K562 (cell line): Measurements from ENCODE around the gene TMX4.

Source experiments
- CBX8 ChIP-seq: fragments of 200-600 bp; sonication (generic); IDR thresholded peaks from 2 replicates; pipeline ENCODE4 v1.6.1; 2012; ENCODE audit warnings: borderline replicate concordance, mixed run types, low read depth, mild to moderate bottlenecking, moderate library complexity, mixed read lengths, low read length, control low read depth, inconsistent platforms; ENCODE audit not compliant: poor library complexity, severe bottlenecking; ENCODE audit errors: extremely low read depth
- CTCF ChIP-seq, 3 experiments: IDR thresholded peaks in 2 of 3; conservative IDR thresholded peaks in 1 of 3; 2 replicates each; pipeline ENCODE4 v1.5.1; 2011 to 2012; ENCODE audit warnings: low read length in 3 of 3, mild to moderate bottlenecking in 3 of 3, control low read depth in 2 of 3, improper control_type of control experiment in 1 of 3, inconsistent platforms in 1 of 3, low read depth in 1 of 3, mixed read lengths in 1 of 3, moderate library complexity in 1 of 3; ENCODE audit not compliant: insufficient read depth in 2 of 3
- EP300 ChIP-seq: IDR thresholded peaks from 2 replicates; pipeline ENCODE4 v1.6.1; 2012; ENCODE audit warnings: low read length, improper control_type of control experiment
- GTF3C2 ChIP-seq: IDR thresholded peaks from 3 replicates; pipeline ENCODE4 v1.6.1; 2011; ENCODE audit warnings: borderline replicate concordance, mild to moderate bottlenecking, moderate library complexity; ENCODE audit not compliant: insufficient read length; ENCODE audit errors: extremely low read depth
- NFIC ChIP-seq: fragments of 450-650 bp; IDR thresholded peaks from 2 replicates; pipeline ENCODE4 v1.6.1; 2017; ENCODE audit warnings: mild to moderate bottlenecking, inconsistent platforms
- PHF8 ChIP-seq: fragments of 200-600 bp; sonication (generic); IDR thresholded peaks from 2 replicates; pipeline ENCODE4 v1.6.1; 2012; ENCODE audit warnings: mixed run types, mild to moderate bottlenecking, inconsistent platforms, low read length, moderate library complexity, borderline replicate concordance
- POLR2AphosphoS5 ChIP-seq: IDR thresholded peaks from 2 replicates; pipeline ENCODE4 v1.6.1; 2011; ENCODE audit warnings: mild to moderate bottlenecking, low read depth, low read length, moderate library complexity; ENCODE audit not compliant: control insufficient read depth, insufficient read depth
- YY1 ChIP-seq, 3 experiments: IDR thresholded peaks; 2 replicates each; pipeline ENCODE4 v1.6.1; 2011; ENCODE audit warnings: low read length in 2 of 3, mild to moderate bottlenecking in 2 of 3, moderate library complexity in 2 of 3, borderline replicate concordance in 1 of 3, control low read depth in 1 of 3, low read depth in 1 of 3; ENCODE audit not compliant: insufficient read depth in 3 of 3, insufficient replicate concordance in 2 of 3, control insufficient read depth in 1 of 3, insufficient read length in 1 of 3; ENCODE audit errors: extremely low read depth in 1 of 3
- ZBTB11 ChIP-seq, 3 experiments: fragments of 200-800 bp in 1 of 3; fragments of 250-450 bp in 1 of 3; fragments of 450-650 bp in 1 of 3; sonication (Bioruptor Pico) in 1 of 3; sonication (Bioruptor generic) in 1 of 3; formaldehyde crosslinking in 1 of 3; IDR thresholded peaks; 2 replicates each; pipeline versions ENCODE4 v1.6.1 to v1.8.0; 2016 to 2022; ENCODE audit warnings: mild to moderate bottlenecking in 2 of 3, missing genetic modification characterization in 2 of 3, missing compliant biosample characterization in 1 of 3, moderate library complexity in 1 of 3
- ZNF121 ChIP-seq: sonication (generic); formaldehyde crosslinking; conservative IDR thresholded peaks from 2 replicates; pipeline ENCODE4 v1.8.0; 2022; ENCODE audit warnings: missing genetic modification reagents
- ZNF311 ChIP-seq: fragments of 250-450 bp; sonication (Bioruptor Pico); IDR thresholded peaks from 2 replicates; pipeline ENCODE4 v1.4.0; 2020; ENCODE audit warnings: mild to moderate bottlenecking, moderate library complexity
- ZNF589 ChIP-seq: fragments of 200-800 bp; sonication (Bioruptor generic); IDR thresholded peaks from 2 replicates; pipeline ENCODE4 v1.6.1; 2016; ENCODE audit warnings: low read depth, missing genetic modification characterization, missing compliant biosample characterization

- TF ChIP-seq CBX8 = no peak
- TF ChIP-seq EP300 = no peak
- TF ChIP-seq ZBTB11 (CRISPR knock-in tag; IDR thresholded peaks at IDR 0.05) = no peak
- no peak for TF ChIP-seq CTCF (IDR thresholded peaks at IDR 0.05 in 2 of 3, conservative IDR thresholded peaks at IDR 0.05 in 1 of 3; ENCODE audit: insufficient read depth in 2 of 3, low read depth in 1 of 3, low read length in 3 of 3)
- TF ChIP-seq ZNF121 (CRISPR knock-in tag) = no peak
- TF ChIP-seq ZNF589 (CRISPR knock-in tag) = no peak
- no peak for TF ChIP-seq GTF3C2
- TF ChIP-seq POLR2AphosphoS5 = no peak
- no peak for TF ChIP-seq ZNF311
- no peak for TF ChIP-seq NFIC
- TF ChIP-seq YY1 (IDR thresholded peaks at IDR 0.05; ENCODE audit: borderline replicate concordance in 1 of 3, control insufficient read depth in 1 of 3, extremely low read depth in 1 of 3, insufficient read depth in 3 of 3, insufficient read length in 1 of 3, insufficient replicate concordance in 2 of 3, low read depth in 1 of 3, low read length in 2 of 3) = no peak
- TF ChIP-seq PHF8 = no peak
These were observed 44.7 kb downstream of the TMX4 start for GRCh38 chr20:7974785-7975435.
